ENCODE measurements around the gene EIF4G2.

DNA sequence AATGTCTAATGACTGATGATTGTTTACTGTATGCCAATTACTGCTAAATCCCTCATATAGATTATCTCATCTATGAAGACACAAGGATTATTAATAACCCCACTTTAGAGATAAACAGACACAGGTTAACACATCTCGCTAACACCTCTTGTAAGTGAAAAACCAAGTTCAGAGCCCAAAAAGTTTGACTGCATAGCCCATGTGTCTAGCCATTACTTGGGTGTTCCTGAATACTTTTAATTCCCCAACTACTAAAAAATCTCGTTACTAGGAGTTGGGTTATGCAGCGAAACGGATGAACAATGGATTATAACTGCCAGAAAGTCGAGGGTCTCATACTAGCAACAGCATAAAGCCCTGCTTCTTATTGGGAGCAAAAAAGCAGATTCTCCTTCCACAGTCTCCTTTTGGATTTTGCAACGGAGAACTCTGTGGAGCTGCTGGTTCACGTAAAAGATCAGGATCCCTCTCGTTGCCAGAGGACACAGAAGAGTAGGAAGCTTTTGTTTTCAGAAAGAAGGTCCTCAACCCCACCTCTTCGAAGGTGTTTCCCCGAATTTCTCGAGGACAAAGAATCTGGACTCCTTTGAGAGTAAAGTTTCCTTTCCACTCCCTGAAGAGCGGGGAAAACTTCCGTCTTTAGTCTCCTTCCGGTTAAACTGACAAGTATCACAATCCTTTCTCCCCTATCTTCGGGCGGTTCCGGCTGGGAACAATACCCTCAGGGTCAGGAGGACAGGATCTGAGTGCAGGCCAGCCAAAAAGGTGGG is 48.1 kb upstream of the EIF4G2 start:
- TF ChIP-seq, protein P1, sequence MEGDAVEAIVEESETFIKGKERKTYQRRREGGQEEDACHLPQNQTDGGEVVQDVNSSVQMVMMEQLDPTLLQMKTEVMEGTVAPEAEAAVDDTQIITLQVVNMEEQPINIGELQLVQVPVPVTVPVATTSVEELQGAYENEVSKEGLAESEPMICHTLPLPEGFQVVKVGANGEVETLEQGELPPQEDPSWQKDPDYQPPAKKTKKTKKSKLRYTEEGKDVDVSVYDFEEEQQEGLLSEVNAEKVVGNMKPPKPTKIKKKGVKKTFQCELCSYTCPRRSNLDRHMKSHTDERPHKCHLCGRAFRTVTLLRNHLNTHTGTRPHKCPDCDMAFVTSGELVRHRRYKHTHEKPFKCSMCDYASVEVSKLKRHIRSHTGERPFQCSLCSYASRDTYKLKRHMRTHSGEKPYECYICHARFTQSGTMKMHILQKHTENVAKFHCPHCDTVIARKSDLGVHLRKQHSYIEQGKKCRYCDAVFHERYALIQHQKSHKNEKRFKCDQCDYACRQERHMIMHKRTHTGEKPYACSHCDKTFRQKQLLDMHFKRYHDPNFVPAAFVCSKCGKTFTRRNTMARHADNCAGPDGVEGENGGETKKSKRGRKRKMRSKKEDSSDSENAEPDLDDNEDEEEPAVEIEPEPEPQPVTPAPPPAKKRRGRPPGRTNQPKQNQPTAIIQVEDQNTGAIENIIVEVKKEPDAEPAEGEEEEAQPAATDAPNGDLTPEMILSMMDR (IDR thresholded peaks at IDR 0.05 in 8 of 11, conservative IDR thresholded peaks at IDR 0.05 in 3 of 11): no peak
- TF ChIP-seq POLR2A (IDR thresholded peaks at IDR 0.05): no peak
- no peak for TF ChIP-seq POLR2AphosphoS5 (IDR thresholded peaks at IDR 0.05)

Measured in spleen (tissue), 7 donors.